ENCODE measurements around the gene CAPNS1.

GRCh38 chr19:36140304-36141038 lies 605 bp downstream of the CAPNS1 start:
- 0 out of 2 replicates have a peak, but pooled peaks have one; percentile 15 for TF ChIP-seq TEAD4 (IDR thresholded peaks at IDR 0.05; ENCODE audit: low read length)
- TF ChIP-seq TEAD4 (CRISPR knock-in tag; IDR thresholded peaks at IDR 0.05; ENCODE audit: borderline replicate concordance) = no peak
- TF ChIP-seq CHD1 (IDR thresholded peaks at IDR 0.05; ENCODE audit: low read length) = peak; percentile 71

Measured in K562 (cell line).